Activated CD4-positive, CD25-positive, alpha-beta regulatory T cell treated with anti-CD3 and anti-CD28 coated beads, Interleukin-2, amount 50 U/mL, for 24 hours (primary cell): Measurements from ENCODE around the gene KIF19.

ENCODE experiments used
- ATAC-seq, 2 donors: fragments of 150-1000 bp; cut with Tn5 transposase; one replicate each; pipeline ENCODE4 v1.10.0; 2021; ENCODE audit warnings: mild to moderate bottlenecking in 1 of 2, moderate library complexity in 1 of 2

KIF19 gene

DNA sequence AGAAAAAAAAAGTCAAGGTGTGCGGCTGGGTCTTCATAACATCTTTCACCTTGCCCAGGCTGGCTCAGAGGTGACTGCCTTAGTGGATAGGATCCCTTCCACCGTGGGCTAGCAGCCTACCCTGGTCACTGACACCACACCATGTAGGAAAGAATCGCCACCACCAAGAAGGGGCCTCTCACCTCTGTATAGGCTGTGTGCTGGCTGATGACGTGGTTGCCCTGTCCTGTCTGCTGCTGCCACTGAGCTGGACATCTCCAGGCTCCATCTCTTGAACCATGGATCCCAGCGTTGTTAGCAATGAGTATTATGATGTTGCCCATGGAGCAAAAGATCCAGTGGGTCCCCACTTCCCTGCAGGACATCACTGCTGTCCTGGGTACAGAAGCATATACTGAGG, 41.2 kb downstream of the KIF19 start, which contains the start of gene GPR142:
TSS of gene GPR142 (plus strand) at position 301 of the 400 bp plus-strand sequence. CDS start 2,035 bp downstream, outside the sequence.
- ATAC-seq = no peak

DNA sequence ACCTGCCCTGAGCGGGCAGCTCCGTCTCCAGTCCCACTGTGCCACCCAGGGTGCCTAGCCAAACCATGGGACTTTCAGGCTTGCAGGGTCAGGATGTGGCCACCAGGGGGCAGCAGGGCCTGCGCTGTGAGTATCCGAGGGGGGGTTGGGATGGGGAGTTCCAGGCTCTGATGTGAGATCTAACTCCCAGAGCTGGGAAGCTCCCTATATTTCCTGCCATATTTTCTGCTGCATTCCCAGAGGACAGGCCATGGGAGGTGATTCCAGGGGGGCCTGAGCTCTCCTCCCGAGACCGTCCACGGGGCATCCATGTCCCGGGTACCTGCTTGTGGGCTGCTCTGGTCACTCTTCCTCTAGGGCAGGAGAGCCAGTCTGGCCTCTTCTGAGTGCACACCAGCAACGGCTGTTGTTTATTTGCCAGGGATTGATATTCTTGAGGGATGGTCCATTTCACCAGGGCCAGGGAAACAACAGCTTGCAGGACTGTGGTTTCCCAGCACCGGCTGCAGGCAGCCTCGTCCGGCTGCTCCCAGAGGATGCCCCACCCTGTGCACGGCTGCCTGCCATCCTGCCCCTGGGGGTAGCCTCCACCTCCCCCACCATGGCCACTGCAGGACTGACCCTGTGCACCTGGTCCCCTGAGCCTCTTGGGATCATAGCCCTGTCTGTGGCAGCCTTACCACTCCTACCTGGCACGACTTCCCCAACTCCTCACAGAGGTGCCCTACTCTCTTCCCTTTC, 42.5 kb downstream of the KIF19 start:
- ATAC-seq = peak; percentile 57 to 59

DNA sequence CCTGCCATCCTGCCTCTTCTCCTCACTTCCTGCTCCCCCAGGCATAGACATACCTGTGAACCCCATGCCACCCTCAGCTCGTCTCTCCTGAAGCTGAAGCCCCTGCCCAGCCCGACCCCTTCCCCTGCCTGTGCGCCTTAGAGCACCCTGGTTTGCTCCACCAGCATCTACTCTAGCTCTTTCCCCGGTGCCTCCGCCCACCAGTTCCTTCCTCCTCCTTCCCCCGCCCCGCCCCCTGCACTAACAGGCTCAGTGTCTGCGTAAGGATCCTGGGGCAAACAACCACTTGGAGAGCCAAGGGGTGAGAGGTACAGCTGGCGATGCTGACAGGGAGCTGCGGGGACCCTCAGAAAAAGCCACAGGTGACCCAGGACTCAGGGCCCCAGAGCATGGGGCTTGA, 43.2 kb downstream of the KIF19 start:
- peak in 1 of 2 donors; percentile 55 for ATAC-seq

DNA sequence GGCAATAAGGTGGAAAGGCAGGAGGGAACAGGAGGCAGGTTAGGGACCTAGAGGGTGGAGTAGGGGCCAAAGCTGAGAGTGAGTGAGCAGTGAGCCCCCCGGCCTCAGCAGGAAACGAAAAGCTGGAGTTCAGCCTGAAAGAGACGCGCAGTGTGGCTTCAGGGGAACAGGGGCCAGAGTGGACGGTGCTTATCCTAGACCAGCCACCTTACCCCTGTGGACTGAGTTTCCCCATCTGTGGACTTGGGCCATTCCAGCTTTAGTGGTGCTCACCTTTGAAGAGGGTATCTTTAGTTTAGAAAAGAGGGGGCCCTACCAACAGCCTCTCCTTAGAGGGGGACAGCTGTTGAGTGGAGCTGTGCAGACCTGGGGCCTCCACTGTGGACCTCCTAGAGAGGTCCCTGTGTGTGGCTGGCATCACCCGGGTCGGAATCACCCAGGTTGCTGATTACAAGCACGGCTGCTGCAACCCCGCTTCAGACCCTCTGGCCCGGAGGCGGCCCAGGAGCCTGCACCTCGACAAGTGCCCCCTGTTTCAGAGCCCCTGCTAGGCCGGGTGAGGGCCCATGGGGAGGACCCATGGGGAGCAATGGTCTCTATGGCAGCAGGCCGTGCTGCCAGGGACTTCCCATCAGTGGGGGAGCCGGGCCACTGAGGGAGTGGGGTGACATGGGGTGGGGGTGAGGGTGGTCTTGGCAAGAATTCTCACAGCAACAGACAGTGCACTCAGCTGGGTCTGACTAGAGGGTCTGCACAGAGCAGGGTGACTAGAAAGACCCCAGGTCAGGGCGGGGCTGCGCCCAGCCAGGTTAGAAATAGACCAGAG, 43.9 kb downstream of the KIF19 start:
- no peak for ATAC-seq

DNA sequence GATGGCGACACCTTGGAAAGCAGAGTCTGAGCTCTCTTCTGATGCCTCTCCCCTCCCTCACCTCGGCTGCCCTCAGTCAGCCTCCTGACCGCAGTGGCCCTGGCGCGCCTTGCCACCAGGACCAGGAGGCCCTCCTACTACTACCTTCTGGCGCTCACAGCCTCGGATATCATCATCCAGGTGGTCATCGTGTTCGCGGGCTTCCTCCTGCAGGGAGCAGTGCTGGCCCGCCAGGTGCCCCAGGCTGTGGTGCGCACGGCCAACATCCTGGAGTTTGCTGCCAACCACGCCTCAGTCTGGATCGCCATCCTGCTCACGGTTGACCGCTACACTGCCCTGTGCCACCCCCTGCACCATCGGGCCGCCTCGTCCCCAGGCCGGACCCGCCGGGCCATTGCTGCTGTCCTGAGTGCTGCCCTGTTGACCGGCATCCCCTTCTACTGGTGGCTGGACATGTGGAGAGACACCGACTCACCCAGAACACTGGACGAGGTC, 45.7 kb downstream of the KIF19 start:
- no peak for ATAC-seq

DNA sequence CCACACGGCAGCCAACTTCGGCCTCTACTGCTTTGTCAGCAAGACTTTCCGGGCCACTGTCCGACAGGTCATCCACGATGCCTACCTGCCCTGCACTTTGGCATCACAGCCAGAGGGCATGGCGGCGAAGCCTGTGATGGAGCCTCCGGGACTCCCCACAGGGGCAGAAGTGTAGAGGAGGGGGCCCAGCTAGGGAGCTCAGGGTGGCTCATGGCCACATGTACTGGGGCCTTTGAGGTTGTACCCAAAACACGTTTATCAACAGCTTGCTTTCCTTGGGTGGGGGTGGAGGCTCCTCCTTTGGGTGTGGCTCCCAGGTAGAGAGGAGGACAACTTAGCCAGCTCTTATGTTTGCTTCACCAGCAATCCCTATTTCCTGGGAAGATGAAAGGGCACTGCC, 46.4 kb downstream of the KIF19 start:
- no peak for ATAC-seq

DNA sequence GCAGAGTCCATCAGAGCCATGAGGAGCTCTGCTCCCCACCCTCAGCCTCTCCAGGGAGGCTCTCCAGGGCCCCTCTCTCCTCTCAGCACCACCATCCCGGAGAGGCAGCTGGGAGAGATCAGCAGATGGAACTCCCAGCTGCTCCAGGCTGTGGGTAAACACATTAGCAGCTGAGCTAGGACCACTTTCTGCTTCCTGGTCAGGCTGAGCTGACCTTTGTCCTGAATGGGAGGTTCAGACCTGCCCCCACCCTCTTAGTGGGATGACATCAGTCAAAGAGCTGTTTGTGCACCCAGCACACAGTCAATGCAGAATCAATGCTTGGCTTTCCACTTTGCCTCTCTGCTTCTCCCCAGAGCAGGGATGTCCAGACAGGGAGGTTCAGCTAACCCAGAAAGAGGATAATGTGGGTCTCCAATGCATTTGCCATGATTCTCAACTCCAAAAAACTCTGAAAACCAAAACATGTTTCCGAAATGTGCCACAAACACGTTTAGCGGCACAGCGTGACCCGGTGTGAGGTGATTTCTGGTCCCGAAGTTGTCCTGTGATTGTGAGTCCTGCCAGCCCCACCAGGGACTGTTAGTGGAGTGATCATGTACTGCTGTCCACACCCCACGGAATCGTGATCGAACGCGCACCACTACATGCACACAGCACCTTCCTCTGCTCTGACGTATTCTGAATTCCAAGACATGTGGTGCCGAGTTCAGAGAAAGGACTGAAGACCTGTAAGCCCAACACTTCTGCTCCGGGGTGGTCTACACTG, 48.0 kb downstream of the KIF19 start:
- no peak for ATAC-seq

DNA sequence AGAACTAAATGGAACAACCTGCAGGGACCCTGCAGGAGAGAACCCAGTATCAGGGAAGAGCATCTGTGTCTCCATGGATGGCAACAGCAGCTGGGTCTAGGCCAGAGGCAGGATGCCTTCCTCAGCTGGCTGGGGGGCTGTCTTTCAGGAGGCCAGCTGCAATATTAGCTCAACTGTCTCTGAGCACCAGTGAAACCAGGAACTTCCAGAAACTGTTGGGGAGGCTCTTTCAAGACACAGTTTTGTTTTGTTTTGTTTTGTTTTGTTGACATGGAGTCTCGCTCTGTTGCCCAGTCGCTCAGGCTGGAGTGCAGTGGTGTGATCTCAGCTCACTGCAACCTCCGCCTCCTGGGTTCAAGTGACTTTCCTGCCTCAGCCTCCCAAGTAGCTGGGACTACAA, 48.8 kb downstream of the KIF19 start:
- no peak for ATAC-seq

DNA sequence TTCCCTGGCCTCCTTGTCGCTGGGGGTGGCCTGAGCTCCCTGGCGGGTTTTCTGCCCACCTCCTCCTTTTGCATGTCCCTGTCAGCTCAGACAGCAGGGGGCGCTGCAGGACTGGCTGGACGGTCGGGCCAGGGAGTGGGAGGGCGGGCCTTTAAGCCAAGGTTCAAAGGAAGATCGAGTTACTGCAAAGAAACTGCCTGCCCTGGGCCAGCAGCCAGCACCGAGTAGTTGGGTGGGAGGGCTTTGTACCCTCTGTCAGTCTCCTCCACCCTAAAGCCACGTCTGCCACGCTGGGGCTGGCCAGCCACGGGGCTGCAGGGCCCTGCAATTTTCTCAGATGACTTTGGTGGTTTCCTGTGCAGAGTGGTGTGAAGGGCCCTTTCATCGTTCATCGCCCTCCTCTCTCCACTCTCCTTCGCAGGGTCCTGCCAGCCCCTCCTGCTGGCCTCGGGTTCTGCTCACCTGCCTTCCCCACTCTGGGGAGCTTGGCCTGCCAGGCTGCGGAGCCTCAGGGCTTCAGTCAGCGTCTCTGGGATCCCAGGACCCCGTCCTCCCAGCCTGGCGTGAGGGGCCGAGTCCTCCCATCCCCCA, 53.6 kb downstream of the KIF19 start:
- peak; percentile 80 to 85 for ATAC-seq

DNA sequence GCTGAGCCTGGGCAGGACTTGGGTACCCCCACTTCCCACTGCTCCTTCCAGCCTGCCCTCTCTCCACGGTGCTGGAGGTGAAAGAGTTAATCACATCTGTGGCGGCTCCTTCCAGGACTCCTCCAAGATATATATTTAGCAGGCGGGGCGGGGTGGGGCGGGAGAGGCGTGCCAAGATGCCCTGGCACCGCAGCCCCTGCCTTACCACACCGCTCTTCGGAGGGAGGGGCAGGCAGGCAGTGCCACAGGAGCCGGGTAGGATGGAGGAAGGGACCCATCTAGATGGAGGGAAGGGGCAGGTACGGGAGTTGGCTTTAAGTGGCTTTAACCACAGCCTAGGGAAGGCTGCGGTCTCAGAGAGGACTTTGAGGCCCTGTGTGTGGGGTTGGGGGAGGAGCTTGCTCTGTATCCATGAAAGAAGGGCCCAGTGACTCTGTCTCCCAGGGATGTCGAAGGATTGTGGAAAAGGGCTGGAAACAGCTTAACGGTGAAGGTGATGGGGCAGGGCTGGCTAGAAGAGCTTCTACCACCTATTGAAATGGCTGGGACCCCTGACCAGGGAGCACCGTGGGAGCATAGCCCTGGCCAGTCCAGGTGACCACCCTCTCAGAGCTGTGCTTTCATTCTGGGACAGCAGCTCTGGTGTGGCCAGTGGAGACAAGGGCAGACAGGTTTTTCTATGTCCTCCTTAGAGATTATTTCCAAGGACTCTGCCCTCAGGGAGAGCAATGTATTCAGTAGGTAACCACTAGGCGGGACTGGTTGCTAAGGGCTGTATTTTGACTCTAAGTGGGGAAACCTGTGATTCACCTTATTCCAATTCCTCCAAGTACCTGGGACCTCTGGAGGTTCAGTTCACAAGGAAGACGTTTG, 54.3 kb downstream of the KIF19 start:
- no peak for ATAC-seq

DNA sequence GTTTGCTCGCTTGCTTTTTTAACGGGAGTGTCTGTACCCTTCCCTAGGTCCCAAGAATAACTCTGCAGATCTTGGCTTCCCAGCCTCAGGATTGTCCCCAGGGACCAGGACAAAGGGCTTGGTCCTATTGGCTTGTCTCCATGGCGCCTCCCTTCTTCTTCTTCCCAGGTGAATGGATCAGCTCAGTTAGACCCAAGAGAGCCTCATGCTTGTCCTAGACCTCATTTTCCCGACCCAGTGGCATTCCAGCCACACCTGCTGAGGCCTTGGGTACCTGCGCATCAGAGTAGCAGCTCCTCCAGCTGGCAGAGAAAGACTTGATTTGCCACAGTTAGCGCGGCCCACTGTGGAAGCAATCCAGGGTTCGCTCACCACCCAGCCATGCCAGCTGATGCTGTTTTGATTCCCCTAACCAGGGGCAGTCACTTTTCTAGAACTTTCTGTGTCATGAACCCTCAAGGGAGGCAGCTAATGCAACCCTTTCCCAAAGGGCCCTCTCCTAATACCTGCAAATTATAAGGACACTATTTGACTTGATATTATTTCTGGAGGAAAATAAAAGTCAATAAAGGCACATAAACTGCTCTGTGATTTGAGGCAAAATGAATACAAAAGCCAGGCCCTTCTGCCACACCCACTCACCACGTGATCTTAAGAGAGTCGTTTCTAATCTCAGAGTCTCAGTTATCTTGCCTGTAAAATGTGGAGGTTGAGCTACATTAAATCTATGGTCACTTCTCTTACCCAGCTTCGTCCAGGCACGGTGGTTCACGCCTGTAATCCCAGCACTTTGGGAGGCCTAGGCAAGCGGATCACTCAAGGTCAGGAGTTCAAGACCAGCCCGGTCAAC, 55.2 kb downstream of the KIF19 start:
- ATAC-seq = no peak

DNA sequence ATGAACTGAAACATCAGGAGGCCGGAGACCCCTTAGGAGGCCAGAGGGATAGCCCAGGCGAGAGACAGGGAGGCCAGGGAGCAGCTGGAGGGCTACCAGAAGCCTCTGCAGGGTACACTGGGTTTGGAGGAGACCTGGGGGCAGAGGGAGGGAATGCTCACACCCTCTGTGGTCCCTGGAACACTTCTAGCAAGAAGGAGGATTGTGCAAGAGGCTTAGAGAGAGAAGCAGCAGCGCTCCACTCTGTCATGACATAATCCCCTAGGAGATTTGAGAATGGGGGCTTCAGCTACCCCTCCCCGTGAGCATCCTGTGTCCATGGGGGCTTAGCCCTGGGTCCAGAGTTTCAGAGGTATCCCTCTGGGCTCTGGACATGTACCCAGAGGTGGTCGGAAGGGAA, 57.1 kb downstream of the KIF19 start:
- no peak for ATAC-seq

DNA sequence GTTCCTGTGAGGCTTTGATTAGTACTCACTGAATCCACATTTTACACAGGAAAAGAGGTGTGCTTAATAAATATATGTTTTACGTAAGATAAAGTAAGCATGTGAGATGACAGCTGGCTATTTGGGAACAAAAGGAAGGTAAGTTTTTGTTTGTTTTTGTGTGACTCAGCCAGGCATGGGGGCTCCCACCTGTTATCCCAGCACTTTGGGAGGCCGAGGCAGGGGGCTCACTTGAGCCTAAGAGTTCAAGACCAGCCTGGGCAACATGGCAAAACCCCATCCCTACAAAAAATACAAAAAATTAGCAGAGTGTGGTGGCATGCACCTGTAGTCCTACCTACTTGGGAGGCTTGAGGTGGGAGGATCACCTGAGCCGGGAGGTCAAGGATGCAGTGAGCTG, 59.2 kb downstream of the KIF19 start:
- no peak for ATAC-seq

DNA sequence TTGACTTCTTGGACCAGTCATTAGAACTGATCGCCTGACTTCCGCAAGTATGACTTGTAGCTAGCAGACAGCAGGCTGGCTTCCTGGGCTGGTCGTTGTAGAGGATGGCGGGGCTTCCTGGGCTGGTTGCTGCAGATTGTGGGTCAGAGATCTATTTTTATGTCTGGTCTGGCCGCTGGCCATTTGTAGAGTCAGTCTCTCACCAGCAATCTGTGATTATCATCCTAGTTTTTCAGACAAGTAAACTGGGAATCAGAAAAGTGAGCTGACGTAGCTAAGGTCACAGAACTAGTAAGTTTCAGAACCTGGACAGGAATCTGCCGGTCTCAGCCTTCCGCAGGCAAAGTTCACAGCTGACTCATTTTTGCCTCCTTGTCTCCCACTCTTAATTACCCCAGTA, 60.4 kb downstream of the KIF19 start:
- no peak for ATAC-seq

DNA sequence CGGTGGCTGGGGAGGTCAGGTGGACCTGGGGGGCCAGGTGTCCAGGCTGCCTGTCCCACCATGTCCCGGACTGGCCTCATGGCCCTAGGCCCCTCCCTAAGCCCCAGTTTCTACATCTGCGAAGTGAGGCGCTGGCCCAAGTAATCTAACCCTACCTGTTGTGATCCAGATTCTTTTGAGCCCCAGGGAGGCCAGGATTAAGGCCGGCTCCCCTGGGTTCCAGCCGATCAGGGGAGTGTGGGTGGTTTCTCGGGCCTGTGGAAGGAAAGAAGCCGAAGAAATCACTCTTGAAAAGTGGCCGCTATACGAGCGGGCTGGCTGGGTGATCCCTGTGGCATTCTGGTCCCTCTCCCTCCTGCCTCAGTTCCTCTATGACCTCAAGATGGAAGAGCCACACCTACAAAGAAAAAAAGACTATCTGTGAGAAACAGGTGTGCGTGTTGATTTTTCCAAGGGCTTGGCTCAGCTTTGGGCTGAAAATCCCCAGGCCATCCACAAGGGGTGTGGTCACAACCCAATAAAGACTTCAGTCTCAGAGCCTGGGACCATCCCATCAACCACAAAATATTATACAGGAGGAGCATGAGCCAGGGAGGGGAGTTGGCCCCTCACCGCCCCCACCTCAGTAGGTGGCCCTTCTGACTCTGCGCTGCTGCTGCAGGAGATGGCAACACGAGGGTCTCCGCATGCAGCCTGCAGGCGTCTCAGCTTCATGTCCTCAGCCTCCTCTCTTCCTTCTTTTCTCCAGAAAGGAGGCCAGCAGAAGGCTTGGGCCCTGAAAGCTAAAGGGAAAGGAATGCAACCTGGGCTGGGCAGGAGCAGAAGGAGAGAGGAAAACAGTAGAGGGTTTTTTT, 61.6 kb downstream of the KIF19 start:
- ATAC-seq = no peak

DNA sequence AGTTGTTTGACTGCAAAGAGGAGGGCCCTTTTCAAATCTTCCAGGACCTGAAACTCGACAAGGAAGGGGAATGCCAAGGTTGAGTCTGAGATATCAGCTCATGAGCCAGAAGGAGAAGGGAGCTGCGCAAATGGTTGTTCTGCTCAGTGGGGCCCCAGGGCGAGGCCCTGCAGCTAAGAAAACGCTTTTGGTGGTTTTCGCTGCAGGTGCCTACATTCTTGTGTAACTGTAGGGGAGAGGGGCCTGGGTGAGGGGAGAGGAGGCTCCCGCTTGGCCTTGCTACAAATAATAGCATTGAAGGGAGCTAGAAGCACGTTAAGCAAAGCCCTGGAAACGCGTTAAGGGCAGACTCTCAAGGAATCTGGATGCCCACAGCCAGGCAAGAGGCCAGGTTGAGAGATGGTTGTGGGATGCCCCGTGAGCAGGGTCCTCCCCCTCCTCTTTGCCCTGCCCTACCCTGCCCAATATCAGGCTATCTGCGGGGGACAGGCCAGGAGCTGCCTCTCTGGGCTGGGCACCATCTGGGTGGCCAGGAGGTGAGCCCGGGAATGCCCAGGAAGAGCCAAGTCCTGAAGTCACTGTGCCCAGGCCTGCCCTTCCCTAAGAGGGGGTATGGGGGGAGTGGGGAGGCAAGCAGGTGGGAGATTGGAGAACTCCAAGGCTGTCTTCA, 63.2 kb downstream of the KIF19 start:
- ATAC-seq = no peak

DNA sequence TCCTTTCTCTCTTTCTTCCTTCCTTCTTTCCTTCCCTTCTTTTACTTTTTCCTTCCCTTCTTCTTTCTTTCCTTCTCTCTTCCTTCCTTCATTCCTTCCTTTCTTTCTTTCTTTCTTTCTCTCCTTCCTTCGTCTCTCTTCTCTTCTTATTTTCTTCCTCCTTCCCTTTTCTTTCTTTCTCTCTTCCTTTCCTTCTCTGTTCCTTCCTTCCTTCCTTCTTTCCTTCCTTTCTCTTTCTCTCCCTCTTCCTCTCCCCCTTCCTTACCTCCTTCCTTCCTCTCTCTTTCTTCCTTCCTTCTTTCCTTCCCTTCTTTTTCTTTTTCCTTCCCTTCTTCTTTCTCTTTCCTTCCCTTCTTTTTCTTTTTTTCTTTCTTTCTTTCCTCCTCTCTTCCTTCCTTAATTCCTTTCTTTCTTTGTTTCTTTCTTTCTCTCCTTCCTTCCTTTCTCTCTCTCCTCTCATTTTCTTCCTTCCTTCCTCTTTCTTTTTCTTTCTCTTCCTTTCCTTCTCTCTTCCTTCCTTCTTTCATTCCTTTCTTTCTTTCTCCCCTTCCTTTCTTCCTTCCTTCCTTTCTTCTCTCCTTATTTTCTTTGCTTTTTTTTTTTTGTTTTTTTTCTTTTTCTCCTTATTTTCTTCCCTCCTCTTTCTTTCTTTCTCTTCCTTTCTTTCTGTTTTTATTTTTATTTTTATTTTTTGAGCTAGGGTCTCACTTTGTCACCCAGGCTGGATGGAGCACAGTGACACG, 64.1 kb downstream of the KIF19 start:
- no peak for ATAC-seq
